Activated naive CD4-positive, alpha-beta T cell treated with anti-CD3 and anti-CD28 coated beads for 36 hours (primary cell): ENCODE results near the gene EPS15. TPM values are rescaled to one million over a fixed set of nuclear protein-coding genes. Genes with fewer than 3 reads are reported as not detected.

Experiments used
- CTCF ChIA-PET: fragments of 350-600 bp; sonication (Branson Sonifier 250); formaldehyde crosslinking; loops from one replicate; lab custom pipeline; 2021; ENCODE audit warnings: antibody characterized with exemption; lab: Charles Lee
- DNase-seq: peaks from one replicate; pipeline ENCODE4 v3.0.0-alpha.2; 2020
- H3K27ac Mint-ChIP-seq: one replicate; pipeline ENCODE4 v1.8.0; 2021; ENCODE audit warnings: mild to moderate bottlenecking, mixed read lengths
- H3K27me3 Mint-ChIP-seq: one replicate; pipeline ENCODE4 v1.8.0; 2021; ENCODE audit warnings: low read depth, mixed read lengths
- H3K36me3 Mint-ChIP-seq: one replicate; pipeline ENCODE4 v1.8.0; 2021; ENCODE audit warnings: low read depth, mixed read lengths
- H3K4me1 Mint-ChIP-seq: one replicate; pipeline ENCODE4 v1.8.0; 2021; ENCODE audit warnings: low read depth, mixed read lengths
- H3K4me3 Mint-ChIP-seq: one replicate; pipeline ENCODE4 v1.8.0; 2021; ENCODE audit warnings: mild to moderate bottlenecking, moderate library complexity, mixed read lengths
- H3K9me3 Mint-ChIP-seq: one replicate; pipeline ENCODE4 v1.8.0; 2021; ENCODE audit warnings: mixed read lengths
- intact Hi-C: fragments of 100-400 bp; cut with micrococcal nuclease; formaldehyde crosslinking; loops from one replicate; pipeline ENCODE4 v1.15.1; 2023
- total RNA-seq, 2 experiments: library from RNA; stranded (reverse); gene quantifications; one replicate each; pipeline ENCODE4 v1.2.3, GENCODE V29; 2021

EPS15 gene
- total RNA-seq, 2 experiments from 2014 or later: 56.0 to 57.0 TPM

DNA sequence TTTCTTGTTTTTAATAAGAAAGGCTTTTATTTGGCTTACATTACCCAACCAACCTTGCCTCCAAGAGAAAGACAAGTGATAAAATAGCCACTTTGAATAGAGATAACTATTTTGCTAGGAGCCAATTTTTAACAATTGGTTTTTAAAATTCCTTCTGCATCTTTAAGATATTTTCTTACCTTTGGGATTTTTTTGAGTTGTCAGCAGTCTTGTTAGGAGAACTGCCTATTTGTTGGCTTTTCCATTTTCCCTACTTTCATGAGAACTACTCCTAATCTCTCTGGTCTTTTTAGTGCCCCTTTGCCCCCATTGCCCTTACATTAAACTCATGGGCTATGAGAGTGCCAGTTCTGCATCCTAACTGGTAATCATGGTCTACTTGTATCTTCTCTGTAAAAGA is 38.1 kb upstream of the EPS15 start:
- Mint-ChIP-seq H3K27me3 (no peaks in the 10 kb centered on the region), H3K4me3 (no peak overlapping the region), H3K36me3 (no peaks in the 10 kb centered on the region), H3K27ac (no peak overlapping the region), H3K9me3 (no peaks in the 10 kb centered on the region), H3K4me1 (peaks cover 2% of the 10 kb centered on the region)
- no peak for DNase-seq
- intact Hi-C loops: no loop called here
- CTCF ChIA-PET: no interaction called here

DNA sequence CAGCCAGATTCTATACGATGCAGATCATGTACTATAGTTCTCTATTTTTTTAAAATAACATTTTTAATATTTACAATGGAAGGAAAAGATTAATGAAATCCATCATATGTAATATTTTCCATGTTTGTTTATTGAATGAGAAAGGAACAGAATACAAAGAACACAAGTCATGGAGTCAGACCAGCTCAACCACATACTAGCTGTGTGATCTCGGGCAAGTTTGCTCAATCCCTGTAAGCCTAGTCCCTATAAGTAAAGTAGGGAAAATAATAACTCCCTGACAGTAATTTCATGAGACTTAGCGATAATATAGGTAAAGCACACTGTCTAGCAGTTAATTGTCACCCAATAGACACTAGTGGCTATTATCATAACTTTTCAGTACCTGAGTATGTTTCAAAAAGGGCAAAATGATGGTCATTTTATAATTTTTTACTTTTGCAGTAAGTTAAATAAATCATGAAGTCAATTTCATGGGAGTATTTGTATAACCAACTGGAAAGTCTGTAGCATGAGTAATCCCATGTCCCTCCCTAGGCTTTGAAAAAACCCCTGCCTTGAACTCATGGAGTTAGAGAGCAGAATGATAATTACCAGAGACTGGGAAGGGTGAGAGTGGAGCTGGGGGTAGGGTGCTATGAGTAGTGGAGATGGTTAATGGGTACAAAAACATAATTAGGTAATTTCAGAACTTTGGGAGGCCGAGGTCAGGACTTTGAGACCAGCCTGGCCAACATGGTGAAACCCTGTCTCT is 37.0 kb upstream of the EPS15 start:
- DNase-seq: no peak
- intact Hi-C loops: no loop called here
- no peak overlapping the region for H3K27ac Mint-ChIP-seq
- CTCF ChIA-PET: interaction anchor here (0.6 kb wide), 1 partner anchor 176 kb away, joined by 3 read pairs; no protein-coding TSS in a partner anchor
- H3K4me1 Mint-ChIP-seq: peaks cover 8% of the 10 kb centered on the region
- no peaks in the 10 kb centered on the region for H3K36me3 Mint-ChIP-seq
- H3K27me3 Mint-ChIP-seq: no peaks in the 10 kb centered on the region
- H3K4me3 Mint-ChIP-seq: no peak overlapping the region
- H3K9me3 Mint-ChIP-seq: no peaks in the 10 kb centered on the region

DNA sequence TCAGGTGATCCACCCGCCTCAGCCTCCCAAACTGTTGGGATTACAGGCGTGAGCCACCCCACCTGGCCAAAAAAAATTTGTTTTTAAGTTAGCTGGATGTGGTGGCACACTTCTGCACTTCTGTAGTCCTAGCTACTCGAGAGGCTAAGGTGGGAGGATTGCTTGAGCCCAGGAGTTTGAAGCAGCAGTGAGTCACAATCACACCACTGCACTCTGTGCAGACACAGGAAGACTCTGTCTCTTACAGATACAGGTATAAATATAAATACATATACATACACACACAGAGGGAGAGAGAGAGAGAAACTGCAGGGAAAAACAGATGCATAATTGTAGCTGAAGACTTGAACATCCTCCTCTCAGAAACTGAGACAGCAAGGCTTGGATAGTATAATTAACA is 34.8 kb upstream of the EPS15 start:
- no peak for DNase-seq
- intact Hi-C loops: no loop called here
- no peak overlapping the region for H3K27ac Mint-ChIP-seq
- peaks cover 13% of the 10 kb centered on the region for H3K4me1 Mint-ChIP-seq
- no peaks in the 10 kb centered on the region for H3K9me3 Mint-ChIP-seq
- no peak overlapping the region for H3K4me3 Mint-ChIP-seq
- CTCF ChIA-PET: interaction anchor here (0.6 to 1.5 kb wide), 3 partner anchors 16 to 679 kb away, joined by 3 to 6 read pairs (median 3); no protein-coding TSS in a partner anchor
- H3K36me3 Mint-ChIP-seq: no peaks in the 10 kb centered on the region
- H3K27me3 Mint-ChIP-seq: no peaks in the 10 kb centered on the region

DNA sequence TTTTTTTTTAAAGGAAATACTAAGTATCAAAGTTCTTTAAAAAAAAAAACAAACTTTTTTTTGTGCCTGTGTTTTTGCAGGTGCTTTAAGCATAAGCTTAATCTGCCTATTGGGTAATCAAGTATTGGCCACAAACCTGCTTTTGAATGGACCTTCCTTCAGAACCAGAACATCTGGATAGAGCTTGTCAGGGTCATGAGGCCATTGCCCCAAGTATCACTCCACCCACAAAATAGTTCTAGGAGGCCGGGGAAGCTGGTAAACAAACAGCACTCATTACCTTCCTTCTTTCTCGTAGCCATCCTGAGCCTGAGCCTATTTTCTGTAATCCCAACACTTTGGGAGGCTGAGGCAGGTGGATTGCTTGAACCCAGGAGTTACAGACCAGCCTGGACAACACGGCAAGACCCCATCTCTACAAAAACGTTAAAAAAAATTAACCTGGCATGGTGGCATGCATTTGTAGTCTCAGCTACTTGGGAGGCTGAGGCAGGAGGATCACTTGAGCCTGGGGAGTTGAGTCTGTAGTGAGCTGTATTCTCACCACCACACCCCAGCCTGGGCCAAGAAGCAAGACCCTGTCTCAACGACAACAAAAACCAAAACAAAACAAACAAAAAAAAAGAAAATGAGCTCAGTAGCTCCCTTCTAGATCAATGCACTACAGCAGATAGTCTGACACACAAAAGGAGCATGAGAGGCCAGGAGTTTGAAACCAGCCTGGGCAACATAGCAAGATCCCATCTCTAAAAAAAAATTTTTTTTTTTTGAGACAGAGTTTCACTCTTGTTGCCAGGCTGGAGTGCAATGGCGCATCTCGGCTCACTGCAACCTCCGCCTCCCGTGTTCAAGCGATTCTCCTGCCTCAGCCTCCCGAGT is 34.1 kb upstream of the EPS15 start:
- H3K9me3 Mint-ChIP-seq: no peaks in the 10 kb centered on the region
- CTCF ChIA-PET: interaction anchor here (0.6 to 1.5 kb wide), 3 partner anchors 16 to 52 kb away, joined by 3 read pairs; no protein-coding TSS in a partner anchor
- no peak for DNase-seq
- H3K4me3 Mint-ChIP-seq: no peak overlapping the region
- no peak overlapping the region for H3K27ac Mint-ChIP-seq
- intact Hi-C loops: no loop called here
- peaks cover 18% of the 10 kb centered on the region for H3K4me1 Mint-ChIP-seq
- H3K27me3 Mint-ChIP-seq: no peaks in the 10 kb centered on the region
- no peaks in the 10 kb centered on the region for H3K36me3 Mint-ChIP-seq

DNA sequence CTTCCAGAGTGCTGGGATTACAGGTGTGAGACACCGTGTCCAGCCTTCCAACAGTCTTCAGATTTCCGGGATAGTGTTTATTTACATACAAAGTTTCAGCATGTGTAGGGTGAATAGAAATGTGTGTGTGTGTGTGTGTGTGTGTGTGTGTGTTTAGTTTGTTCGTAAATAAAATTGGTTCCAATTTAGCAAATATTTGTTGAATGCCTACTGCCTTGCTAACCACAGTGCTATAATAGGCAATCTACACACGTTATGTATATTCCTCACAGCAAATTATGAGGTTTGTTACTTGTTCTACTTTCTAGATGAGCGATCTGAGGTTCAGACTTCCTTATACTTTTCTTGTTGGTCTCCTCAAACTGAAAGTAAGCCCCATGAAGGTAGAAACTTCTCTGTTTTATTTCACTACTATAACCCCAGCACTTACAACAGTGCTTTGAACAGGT is 32.8 kb upstream of the EPS15 start:
- CTCF ChIA-PET: interaction anchor here (0.5 to 0.7 kb wide), 2 partner anchors 15 to 328 kb away, joined by 3 to 4 read pairs; no protein-coding TSS in a partner anchor
- H3K4me3 Mint-ChIP-seq: no peak overlapping the region
- no peak overlapping the region for H3K27ac Mint-ChIP-seq
- no peaks in the 10 kb centered on the region for H3K36me3 Mint-ChIP-seq
- intact Hi-C loops: no loop called here
- no peaks in the 10 kb centered on the region for H3K27me3 Mint-ChIP-seq
- DNase-seq: no peak
- H3K4me1 Mint-ChIP-seq: peaks cover 18% of the 10 kb centered on the region
- H3K9me3 Mint-ChIP-seq: no peaks in the 10 kb centered on the region

DNA sequence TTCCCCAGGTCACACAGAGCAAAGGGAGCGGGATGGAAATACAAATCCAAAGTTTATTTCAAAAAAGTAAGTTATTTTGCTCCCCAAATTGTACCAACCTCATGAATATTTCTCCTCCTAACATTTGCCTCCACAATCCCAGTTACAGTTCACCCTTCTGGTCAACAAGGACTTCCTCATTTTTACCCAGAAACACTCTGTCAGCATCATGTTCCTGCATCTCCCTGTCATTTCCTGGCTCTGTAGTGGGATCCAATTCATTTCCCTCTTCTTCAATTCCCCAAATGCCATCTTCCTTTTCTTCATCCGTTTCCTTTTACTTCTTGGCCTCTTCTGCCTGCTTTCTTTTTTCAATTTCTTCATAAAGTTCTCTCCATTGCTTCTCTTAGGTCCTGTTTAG is 32.0 kb upstream of the EPS15 start:
- intact Hi-C loops: no loop called here
- H3K9me3 Mint-ChIP-seq: no peaks in the 10 kb centered on the region
- CTCF ChIA-PET: no interaction called here
- peaks cover 18% of the 10 kb centered on the region for H3K4me1 Mint-ChIP-seq
- no peak for DNase-seq
- no peaks in the 10 kb centered on the region for H3K27me3 Mint-ChIP-seq
- no peak overlapping the region for H3K27ac Mint-ChIP-seq
- no peaks in the 10 kb centered on the region for H3K36me3 Mint-ChIP-seq
- H3K4me3 Mint-ChIP-seq: no peak overlapping the region

DNA sequence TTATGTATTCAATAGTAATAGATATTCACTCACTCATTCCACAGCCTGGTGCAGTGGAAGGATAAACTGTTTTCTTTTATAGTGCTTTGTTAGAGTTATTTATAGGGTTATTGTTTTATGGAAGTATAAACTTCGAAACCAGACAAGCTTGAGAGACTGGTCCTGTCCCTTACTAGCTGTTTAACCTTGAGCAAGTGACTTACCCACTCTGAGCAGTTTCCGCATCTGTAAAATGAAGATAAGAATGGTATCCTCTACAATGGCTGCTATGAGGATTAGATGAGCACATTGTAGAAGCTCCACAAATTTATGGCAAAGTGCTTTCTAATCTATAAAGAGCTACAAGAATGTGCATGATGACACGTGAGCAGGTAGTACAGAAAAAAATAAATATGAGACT is 30.8 kb upstream of the EPS15 start:
- no peaks in the 10 kb centered on the region for H3K9me3 Mint-ChIP-seq
- no peaks in the 10 kb centered on the region for H3K36me3 Mint-ChIP-seq
- no peak overlapping the region for H3K27ac Mint-ChIP-seq
- H3K4me1 Mint-ChIP-seq: peaks cover 18% of the 10 kb centered on the region
- no peak overlapping the region for H3K4me3 Mint-ChIP-seq
- intact Hi-C loops: no loop called here
- CTCF ChIA-PET: no interaction called here
- no peaks in the 10 kb centered on the region for H3K27me3 Mint-ChIP-seq
- DNase-seq: no peak

DNA sequence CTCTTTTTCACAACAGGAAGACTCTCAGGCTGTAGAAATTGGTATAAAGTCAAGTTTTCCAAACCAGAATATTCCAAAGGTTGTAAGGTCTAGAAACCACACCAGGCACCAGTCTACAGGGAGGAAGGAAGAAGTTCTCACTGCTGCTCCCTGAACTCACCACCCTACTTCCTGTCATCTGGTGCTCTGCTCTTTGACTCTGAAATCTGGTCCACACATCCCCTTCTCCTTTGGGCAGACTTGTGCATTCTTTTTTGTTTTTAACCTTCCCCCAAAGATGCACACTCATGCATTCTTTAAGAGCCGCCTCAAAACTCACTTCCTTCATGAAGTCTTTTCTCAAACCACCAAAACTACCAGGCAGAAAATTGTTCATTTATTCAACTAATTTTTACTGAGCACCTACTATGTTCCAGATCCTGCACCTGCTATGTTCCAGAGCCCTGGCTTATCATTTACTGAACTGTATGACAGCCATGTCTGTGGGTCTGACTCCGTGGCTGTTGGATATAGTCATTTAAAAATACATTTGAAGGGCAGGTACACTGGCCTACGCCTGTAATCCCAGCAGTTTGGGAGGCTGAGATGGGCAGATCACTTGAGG is 30.1 kb upstream of the EPS15 start:
- intact Hi-C loops: no loop called here
- peaks cover 20% of the 10 kb centered on the region for H3K4me1 Mint-ChIP-seq
- H3K4me3 Mint-ChIP-seq: no peak overlapping the region
- no peaks in the 10 kb centered on the region for H3K36me3 Mint-ChIP-seq
- no peaks in the 10 kb centered on the region for H3K27me3 Mint-ChIP-seq
- H3K9me3 Mint-ChIP-seq: no peaks in the 10 kb centered on the region
- CTCF ChIA-PET: interaction anchor here (1.6 kb wide), 1 partner anchor 219 kb away, joined by 4 read pairs; no protein-coding TSS in a partner anchor
- no peak overlapping the region for H3K27ac Mint-ChIP-seq
- DNase-seq: no peak

DNA sequence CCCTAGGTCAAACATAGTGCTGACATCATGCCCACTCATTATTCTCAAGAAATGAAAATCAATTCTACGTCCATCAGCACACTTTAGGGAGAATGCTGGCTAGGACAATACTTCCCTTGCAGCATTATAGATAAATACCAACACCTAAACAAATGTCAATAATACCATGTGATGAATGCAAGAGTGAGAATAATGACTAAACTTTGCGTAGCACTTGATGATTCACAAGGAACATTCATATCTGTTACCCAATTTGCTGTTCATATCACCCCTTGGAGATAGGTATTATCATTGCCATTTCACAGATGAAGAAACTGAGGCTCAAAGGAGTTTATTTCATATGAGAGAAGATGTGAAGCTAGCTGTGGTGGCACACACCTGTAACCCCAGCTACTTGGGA is 24.8 kb upstream of the EPS15 start:
- DNase-seq: no peak
- Mint-ChIP-seq H3K4me3 (no peak overlapping the region), H3K27ac (no peak overlapping the region), H3K27me3 (no peaks in the 10 kb centered on the region), H3K9me3 (no peaks in the 10 kb centered on the region), H3K4me1 (peaks cover 22% of the 10 kb centered on the region), H3K36me3 (no peaks in the 10 kb centered on the region)
- intact Hi-C loops: no loop called here
- CTCF ChIA-PET: no interaction called here

DNA sequence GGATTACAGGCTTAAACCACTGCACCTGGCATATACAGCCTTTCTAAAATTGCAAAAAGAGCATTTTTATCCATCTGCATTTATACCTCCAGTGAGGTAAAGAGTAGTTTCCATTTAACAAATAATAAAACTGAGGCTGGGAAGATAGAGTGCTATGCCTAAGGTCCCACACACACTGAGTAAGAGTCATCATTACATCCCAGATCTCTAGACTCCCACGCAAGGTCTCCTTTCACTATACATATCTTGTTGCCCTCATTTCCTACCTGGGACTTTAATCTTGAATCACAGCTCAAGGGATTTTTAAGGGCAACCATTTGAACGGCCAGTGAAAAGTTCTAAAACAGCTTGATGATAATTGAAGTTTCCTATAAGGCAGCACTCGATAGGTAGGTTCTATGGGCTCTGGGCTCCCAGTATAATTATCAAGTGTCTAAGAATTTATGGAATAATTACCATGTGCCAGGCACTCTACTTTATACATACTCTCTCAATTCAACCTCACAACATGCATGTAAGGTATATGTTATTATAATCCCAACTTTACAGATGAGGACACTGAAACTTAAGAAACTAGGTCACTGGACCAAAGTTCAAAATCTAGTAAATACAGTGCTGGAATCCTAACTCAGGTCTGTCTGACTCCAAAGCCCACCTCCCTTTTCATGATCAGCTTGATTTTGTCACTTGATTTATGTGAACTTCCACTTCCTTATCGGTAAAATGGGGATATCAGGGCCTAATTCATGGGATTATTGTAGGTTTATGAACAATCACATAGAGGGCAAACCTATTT is 23.3 kb upstream of the EPS15 start:
- CTCF ChIA-PET: interaction anchor here (0.6 kb wide), 1 partner anchor 14 kb away, joined by 4 read pairs; no protein-coding TSS in a partner anchor
- no peaks in the 10 kb centered on the region for H3K27me3 Mint-ChIP-seq
- intact Hi-C loops: no loop called here
- H3K36me3 Mint-ChIP-seq: no peaks in the 10 kb centered on the region
- no peak overlapping the region for H3K4me3 Mint-ChIP-seq
- no peak overlapping the region for H3K27ac Mint-ChIP-seq
- no peak for DNase-seq
- H3K9me3 Mint-ChIP-seq: no peaks in the 10 kb centered on the region
- H3K4me1 Mint-ChIP-seq: peaks cover 17% of the 10 kb centered on the region

DNA sequence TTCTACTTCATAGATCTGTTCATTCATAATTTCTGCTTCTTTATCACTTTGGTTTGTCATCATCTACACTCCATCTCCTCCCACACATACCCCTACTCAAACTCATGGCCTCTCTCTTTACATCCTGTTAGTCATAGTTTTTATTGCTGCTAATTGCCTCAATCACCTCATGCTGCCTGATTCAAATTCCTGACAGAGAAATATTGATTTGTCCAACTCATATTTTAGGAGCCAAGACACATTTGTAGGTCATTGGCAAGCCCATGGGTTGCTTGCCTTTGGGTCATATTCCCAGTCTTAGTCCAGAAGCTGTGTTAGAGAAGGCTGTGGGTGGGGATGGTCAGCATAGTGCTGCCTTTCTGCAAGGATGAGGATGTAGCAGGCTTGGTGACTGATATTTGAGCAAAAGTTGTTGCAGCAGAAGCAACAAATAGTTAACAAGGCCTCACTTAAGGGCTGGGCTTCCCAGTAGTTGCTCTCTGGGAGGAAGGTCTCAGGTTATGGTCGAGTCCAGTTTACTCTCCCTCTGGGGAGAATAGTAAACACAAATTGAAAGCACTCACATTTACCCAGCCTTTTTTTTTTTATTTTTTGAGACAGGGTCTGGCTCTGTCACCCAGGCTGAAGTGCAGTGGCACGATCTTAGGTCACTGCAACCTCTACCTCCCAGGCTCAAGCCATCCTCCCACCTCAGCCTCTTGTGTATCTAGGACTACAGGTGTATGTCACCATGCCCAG is 22.4 kb upstream of the EPS15 start:
- Mint-ChIP-seq H3K4me3 (no peak overlapping the region), H3K4me1 (peaks cover 17% of the 10 kb centered on the region)

More for the DNA sequence above, 22.4 kb upstream of the EPS15 start:
- intact Hi-C loops: loop anchor here (1.0 to 2.0 kb wide), 2 partner anchors 23 to 28 kb away; partner anchors contain the start of gene EPS15
- CTCF ChIA-PET: interaction anchor here (0.6 kb wide), 3 partner anchors 13 to 1128 kb away, joined by 3 to 4 read pairs (median 3); no protein-coding TSS in a partner anchor
- Mint-ChIP-seq H3K27ac (no peak overlapping the region), H3K36me3 (no peaks in the 10 kb centered on the region), H3K9me3 (no peaks in the 10 kb centered on the region), H3K27me3 (no peaks in the 10 kb centered on the region)
- peak; percentile 26 for DNase-seq
